NCI-H1092 (cell line): ENCODE data around the gene PTPRCAP.
"Not testable (repeated sequence)": the region's sequence is repeated elsewhere in the genome, so short reads cannot be mapped to it uniquely, and the experiment has no call there.

ENCODE experiments used
- DNase-seq: peaks from one replicate; lab custom pipeline; 2025; lab: John Stamatoyannopoulos, UW

PTPRCAP gene

GRCh38 chr11:67409261-67409666 lies 28.2 kb downstream of the PTPRCAP start:
- no peak for DNase-seq

- DNase-seq = no peak
These were observed 28.9 kb downstream of the PTPRCAP start for GRCh38 chr11:67408437-67409200.

GRCh38 chr11:67407688-67408163 lies 29.8 kb downstream of the PTPRCAP start:
- DNase-seq = no peak

GRCh38 chr11:67406969-67407687 lies 30.4 kb downstream of the PTPRCAP start:
- no peak for DNase-seq

GRCh38 chr11:67406420-67406968 lies 31.0 kb downstream of the PTPRCAP start:
- DNase-seq = no peak

- DNase-seq = no peak
These were observed 31.7 kb downstream of the PTPRCAP start for GRCh38 chr11:67405688-67406339.

- DNase-seq = no peak
These were observed 32.3 kb downstream of the PTPRCAP start for GRCh38 chr11:67405196-67405567.

GRCh38 chr11:67404515-67405195 lies 32.8 kb downstream of the PTPRCAP start:
- DNase-seq = no peak

GRCh38 chr11:67403085-67403484 lies 34.4 kb downstream of the PTPRCAP start:
- DNase-seq = not testable (repeated sequence)

- DNase-seq = not testable (repeated sequence)
These were observed 35.2 kb downstream of the PTPRCAP start for GRCh38 chr11:67402192-67402839.

GRCh38 chr11:67401495-67402191 lies 35.8 kb downstream of the PTPRCAP start, which contains the start of gene PPP1CA:
Gene PPP1CA, minus strand, starts transcription at chr11:67401858. Its CDS starts 76 bp downstream, at chr11:67401782.
- peak; percentile 90 for DNase-seq

- DNase-seq = no peak
These were observed 36.5 kb downstream of the PTPRCAP start for GRCh38 chr11:67400942-67401494.

GRCh38 chr11:67400251-67400941 lies 37.1 kb downstream of the PTPRCAP start:
- DNase-seq = no peak

- no peak for DNase-seq
These were observed 38.6 kb downstream of the PTPRCAP start for GRCh38 chr11:67398661-67399563.

GRCh38 chr11:67397986-67398660 lies 39.4 kb downstream of the PTPRCAP start:
- no peak for DNase-seq

- no peak for DNase-seq
These were observed 39.9 kb downstream of the PTPRCAP start for GRCh38 chr11:67397536-67397935.

- no peak for DNase-seq
These were observed 40.7 kb downstream of the PTPRCAP start for GRCh38 chr11:67396587-67397389.
